K562 (cell line): ENCODE results near the gene PRR14. TPM values are rescaled to one million over a fixed set of nuclear protein-coding genes. Genes with fewer than 3 reads are reported as not detected.

Source experiments
- BMI1 ChIP-seq: fragments of 150-350 bp; IDR thresholded peaks from 2 replicates; pipeline ENCODE4 v1.6.1; 2014; ENCODE audit warnings: low read length
- C11orf30 ChIP-seq: fragments of 450-650 bp; IDR thresholded peaks from 2 replicates; pipeline ENCODE4 v1.6.1; 2016; ENCODE audit warnings: low read depth, mild to moderate bottlenecking
- COPS2 ChIP-seq: fragments of 450-650 bp; conservative IDR thresholded peaks from 2 replicates; pipeline ENCODE4 v1.6.1; 2016; ENCODE audit warnings: mild to moderate bottlenecking, moderate library complexity
- CREB1 ChIP-seq, 2 experiments: sonication (generic) in 1 of 2; formaldehyde crosslinking in 1 of 2; IDR thresholded peaks; 2 replicates each; pipeline versions ENCODE4 v1.6.1 to v1.8.0; 2012 to 2022; ENCODE audit warnings: inconsistent platforms in 1 of 2, mild to moderate bottlenecking in 1 of 2, missing genetic modification reagents in 1 of 2, moderate library complexity in 1 of 2
- LCOR ChIP-seq: sonication (generic); formaldehyde crosslinking; IDR thresholded peaks from 2 replicates; pipeline ENCODE4 v1.8.0; 2022; ENCODE audit warnings: mild to moderate bottlenecking, missing genetic modification reagents
- SIN3A ChIP-seq, 2 experiments: fragments of 150-350 bp in 1 of 2; IDR thresholded peaks; 2 replicates each; pipeline ENCODE4 v1.6.1; 2011 to 2016; ENCODE audit warnings: borderline replicate concordance in 2 of 2, low read depth in 2 of 2, low read length in 2 of 2, mild to moderate bottlenecking in 2 of 2, moderate library complexity in 2 of 2; ENCODE audit not compliant: control insufficient read depth in 1 of 2
- STAT5A ChIP-seq: IDR thresholded peaks from 2 replicates; pipeline ENCODE4 v1.6.1; 2012; ENCODE audit warnings: low read length, inconsistent platforms, borderline replicate concordance
- TRIM28 ChIP-seq: fragments of 450-650 bp; IDR thresholded peaks from 2 replicates; pipeline ENCODE4 v1.6.1; 2017
- ZBTB2 ChIP-seq: fragments of 450-650 bp; IDR thresholded peaks from 2 replicates; pipeline ENCODE4 v1.6.1; 2016; ENCODE audit warnings: antibody characterized with exemption
- ZNF384 ChIP-seq: IDR thresholded peaks from 2 replicates; pipeline ENCODE4 v1.6.1; 2012; ENCODE audit warnings: low read depth, low read length, improper control_type of control experiment
- polyA plus RNA-seq, 8 experiments: library from polyadenylated mRNA; depleted of rRNA in 4 of 8; stranded (reverse) in 5 of 8; unstranded in 3 of 8; fragments of >200 nt; fragmentation: Nextera tagmentation in 2 of 8; fragmentation: Illumina TruSeq in 1 of 8; extraction: Ambion mirVana in 2 of 8; extraction: Trizol in 1 of 8; gene quantifications; 2 replicates each; pipeline versions ENCODE4 v1.2.1 to v1.2.3, GENCODE V29; 2011 to 2014; ENCODE audit warnings: inconsistent platforms in 1 of 8, missing spikeins in 1 of 8
- total RNA-seq, 7 experiments: library from RNA; depleted of rRNA in 6 of 7; stranded (reverse); fragments of >200 nt in 6 of 7; fragmentation: Illumina TruSeq in 2 of 7; extraction: Trizol in 2 of 7; gene quantifications; 2 replicates each; pipeline versions ENCODE4 v1.2.1 to v1.2.3, GENCODE V29; 2011 to 2021; ENCODE audit warnings: low replicate concordance in 1 of 7
- TF ChIP-seq, protein P1 (sequence below), 2 experiments: fragments of 450-650 bp; IDR thresholded peaks; 2 replicates each; pipeline ENCODE4 v1.6.1; 2016; ENCODE audit warnings: mild to moderate bottlenecking in 2 of 2, borderline replicate concordance in 1 of 2, low read depth in 1 of 2, moderate library complexity in 1 of 2
- TF ChIP-seq, protein P2 (sequence below): sonication (generic); formaldehyde crosslinking; IDR thresholded peaks from 2 replicates; pipeline ENCODE4 v1.8.0; 2023; ENCODE audit warnings: mild to moderate bottlenecking, missing genetic modification reagents

PRR14 gene
- total and polyA plus RNA-seq, 9 of the 15 experiments (the other 6 are each of a cell fraction or from before 2014, with no cell fraction given), result 2.2 to 63.1 (median 11.5) TPM

- TF ChIP-seq, protein P1, sequence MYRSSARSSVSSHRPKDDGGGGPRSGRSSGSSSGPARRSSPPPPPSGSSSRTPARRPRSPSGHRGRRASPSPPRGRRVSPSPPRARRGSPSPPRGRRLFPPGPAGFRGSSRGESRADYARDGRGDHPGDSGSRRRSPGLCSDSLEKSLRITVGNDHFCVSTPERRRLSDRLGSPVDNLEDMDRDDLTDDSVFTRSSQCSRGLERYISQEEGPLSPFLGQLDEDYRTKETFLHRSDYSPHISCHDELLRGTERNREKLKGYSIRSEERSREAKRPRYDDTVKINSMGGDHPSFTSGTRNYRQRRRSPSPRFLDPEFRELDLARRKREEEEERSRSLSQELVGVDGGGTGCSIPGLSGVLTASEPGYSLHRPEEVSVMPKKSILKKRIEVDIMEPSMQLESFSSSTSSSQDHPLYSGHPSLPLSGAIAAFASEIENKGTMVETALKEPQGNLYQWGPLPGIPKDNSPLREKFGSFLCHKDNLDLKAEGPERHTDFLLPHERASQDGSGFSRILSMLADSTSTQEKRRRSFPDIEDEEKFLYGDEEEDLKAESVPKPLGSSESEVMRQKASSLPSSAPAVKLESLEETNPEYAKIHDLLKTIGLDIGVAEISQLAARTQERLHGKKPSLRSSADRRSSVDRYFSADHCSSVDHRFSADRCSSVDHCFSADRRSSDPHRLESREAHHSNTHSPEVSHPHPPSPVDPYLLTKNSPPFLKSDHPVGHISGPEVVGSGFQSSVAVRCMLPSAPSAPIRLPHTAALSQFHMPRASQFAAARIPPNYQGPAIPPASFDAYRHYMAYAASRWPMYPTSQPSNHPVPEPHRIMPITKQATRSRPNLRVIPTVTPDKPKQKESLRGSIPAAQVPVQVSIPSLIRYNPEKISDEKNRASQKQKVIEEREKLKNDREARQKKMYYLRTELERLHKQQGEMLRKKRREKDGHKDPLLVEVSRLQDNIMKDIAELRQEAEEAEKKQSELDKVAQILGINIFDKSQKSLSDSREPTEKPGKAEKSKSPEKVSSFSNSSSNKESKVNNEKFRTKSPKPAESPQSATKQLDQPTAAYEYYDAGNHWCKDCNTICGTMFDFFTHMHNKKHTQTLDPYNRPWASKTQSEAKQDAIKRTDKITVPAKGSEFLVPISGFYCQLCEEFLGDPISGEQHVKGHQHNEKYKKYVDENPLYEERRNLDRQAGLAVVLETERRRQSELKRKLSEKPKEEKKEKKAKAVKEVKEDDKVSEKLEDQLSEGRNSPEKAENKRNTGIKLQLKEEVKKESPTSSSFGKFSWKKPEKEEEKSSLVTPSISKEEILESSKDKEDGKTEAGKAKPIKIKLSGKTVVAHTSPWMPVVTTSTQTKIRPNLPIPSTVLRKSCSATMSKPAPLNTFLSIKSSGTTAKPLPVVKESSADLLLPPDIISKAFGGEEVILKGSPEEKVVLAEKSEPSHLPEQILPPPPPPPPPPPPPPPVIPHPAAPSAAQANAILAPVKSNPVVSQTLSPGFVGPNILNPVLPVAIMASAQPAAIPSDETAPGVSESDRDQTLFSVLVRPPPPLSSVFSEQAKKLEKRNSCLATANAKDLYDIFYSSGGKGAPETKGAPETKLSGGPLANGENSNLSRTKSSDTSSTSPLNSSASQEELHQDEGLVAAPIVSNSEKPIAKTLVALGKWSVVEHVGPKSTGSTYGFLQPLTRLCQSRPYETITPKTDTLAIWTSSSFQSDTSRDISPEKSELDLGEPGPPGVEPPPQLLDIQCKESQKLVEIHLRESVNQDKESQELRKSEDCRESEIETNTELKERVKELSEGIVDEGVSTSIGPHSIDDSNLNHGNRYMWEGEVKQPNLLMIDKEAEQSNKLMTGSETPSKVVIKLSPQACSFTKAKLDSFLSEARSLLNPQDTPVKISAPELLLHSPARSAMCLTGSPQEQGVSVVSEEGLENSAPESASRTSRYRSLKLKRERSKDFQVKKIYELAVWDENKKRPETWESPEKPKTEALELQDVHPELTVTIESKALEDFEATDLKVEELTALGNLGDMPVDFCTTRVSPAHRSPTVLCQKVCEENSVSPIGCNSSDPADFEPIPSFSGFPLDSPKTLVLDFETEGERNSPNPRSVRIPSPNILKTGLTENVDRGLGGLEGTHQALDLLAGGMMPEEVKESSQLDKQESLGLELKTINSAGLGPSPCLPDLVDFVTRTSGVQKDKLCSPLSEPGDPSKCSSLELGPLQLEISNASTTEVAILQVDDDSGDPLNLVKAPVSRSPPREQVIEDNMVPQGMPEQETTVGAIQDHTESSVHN (IDR thresholded peaks at IDR 0.05; ENCODE audit: borderline replicate concordance in 1 of 2, low read depth in 1 of 2), result no peak
- TF ChIP-seq ZBTB2 (no peak), BMI1 (no peak), C11orf30 (peak; percentile 78), LCOR (CRISPR knock-in tag) (no peak), ZNF384 (no peak), CREB1 (IDR thresholded peaks at IDR 0.05) (0 out of 2 replicates have a peak, but pooled peaks have one; percentile 11), CREB1 (CRISPR knock-in tag; IDR thresholded peaks at IDR 0.05) (peak; percentile 22; the same call in 1 of the 2 replicates), SIN3A (IDR thresholded peaks at IDR 0.05; ENCODE audit: borderline replicate concordance in 2 of 2, control insufficient read depth in 1 of 2, low read depth in 2 of 2, low read length in 2 of 2) (peak; percentile 63 to 81; a peak in 2 of 4 replicates), COPS2 (no peak), STAT5A (peak; percentile 9; the same call in 1 of the 2 replicates), TRIM28 (no peak)
- TF ChIP-seq, protein P2, sequence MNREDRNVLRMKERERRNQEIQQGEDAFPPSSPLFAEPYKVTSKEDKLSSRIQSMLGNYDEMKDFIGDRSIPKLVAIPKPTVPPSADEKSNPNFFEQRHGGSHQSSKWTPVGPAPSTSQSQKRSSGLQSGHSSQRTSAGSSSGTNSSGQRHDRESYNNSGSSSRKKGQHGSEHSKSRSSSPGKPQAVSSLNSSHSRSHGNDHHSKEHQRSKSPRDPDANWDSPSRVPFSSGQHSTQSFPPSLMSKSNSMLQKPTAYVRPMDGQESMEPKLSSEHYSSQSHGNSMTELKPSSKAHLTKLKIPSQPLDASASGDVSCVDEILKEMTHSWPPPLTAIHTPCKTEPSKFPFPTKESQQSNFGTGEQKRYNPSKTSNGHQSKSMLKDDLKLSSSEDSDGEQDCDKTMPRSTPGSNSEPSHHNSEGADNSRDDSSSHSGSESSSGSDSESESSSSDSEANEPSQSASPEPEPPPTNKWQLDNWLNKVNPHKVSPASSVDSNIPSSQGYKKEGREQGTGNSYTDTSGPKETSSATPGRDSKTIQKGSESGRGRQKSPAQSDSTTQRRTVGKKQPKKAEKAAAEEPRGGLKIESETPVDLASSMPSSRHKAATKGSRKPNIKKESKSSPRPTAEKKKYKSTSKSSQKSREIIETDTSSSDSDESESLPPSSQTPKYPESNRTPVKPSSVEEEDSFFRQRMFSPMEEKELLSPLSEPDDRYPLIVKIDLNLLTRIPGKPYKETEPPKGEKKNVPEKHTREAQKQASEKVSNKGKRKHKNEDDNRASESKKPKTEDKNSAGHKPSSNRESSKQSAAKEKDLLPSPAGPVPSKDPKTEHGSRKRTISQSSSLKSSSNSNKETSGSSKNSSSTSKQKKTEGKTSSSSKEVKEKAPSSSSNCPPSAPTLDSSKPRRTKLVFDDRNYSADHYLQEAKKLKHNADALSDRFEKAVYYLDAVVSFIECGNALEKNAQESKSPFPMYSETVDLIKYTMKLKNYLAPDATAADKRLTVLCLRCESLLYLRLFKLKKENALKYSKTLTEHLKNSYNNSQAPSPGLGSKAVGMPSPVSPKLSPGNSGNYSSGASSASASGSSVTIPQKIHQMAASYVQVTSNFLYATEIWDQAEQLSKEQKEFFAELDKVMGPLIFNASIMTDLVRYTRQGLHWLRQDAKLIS, result peak; percentile 14; the same call in 1 of the 2 replicates
Observed at GRCh38 chr16:30698816-30699614, 48.3 kb downstream of the PRR14 start, which contains the start of gene SRCAP (continued).
